GM13977 (cell line): ENCODE results near the gene P4HB.

Experiments
- DNase-seq: peaks from one replicate; pipeline ENCODE4 v3.0.0; 2012; ENCODE audit warnings: low spot score
- CTCF ChIP-seq: IDR thresholded peaks from 2 replicates; pipeline ENCODE4 v1.5.1; 2012; ENCODE audit warnings: mild to moderate bottlenecking, control low read depth; ENCODE audit not compliant: insufficient read depth; ENCODE audit errors: extremely low read depth, missing control alignments
- in situ Hi-C: fragments of 300-500 bp; cut with MboI; formaldehyde crosslinking; loops from one replicate; pipeline ENCODE4 v1.12.0; 2022; ENCODE audit warnings: low sequenced_read_pairs, low pct_unique_long_range_greater_than_20kb, mixed read lengths, inconsistent platforms; ENCODE audit not compliant: unreplicated experiment

The P4HB gene

DNA sequence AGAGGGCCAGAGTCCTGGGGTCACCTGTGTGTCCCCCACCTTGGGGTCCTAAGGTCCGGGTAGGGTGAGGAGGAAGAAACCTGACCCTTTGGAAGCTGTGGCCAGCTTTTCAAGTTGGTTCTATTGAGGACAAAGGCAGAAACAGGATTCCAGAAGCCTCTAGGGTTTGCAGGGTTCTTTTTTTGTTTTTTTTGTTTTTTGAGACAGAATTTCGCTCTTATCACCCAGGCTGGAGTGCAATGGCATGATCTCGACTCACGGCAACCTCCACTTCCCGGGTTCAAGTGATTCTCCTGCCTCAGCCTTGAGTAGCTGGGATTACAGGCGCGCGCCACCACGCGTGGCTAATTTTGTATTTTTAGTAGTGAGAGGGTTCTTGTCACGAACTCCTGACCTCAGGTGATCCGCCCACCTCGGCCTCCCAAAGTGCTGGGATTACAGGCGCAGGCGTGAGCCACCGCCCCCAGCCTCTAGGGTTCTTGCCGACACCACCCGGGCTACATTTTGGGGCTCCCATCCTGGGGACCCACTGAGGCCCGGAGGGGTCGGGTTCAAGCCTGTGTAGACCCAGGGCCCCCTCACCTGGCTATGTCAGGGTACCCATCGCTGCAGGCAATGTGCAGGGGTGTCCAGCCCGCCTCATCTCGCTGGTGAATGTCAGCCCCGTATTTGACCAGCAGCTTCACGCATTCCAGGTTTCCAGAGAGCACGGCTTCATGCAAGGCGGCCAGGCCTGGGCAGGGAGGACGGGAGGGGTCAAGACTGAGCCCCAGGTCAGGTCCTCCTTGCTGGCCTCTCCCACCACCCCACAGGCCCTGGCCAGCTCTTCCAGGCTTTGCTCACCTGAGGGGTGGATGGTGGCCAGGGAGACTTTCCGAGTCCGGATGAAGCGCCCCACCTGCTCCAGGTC is 26.2 kb downstream of the P4HB start:
- no peak for DNase-seq
- no peak for TF ChIP-seq CTCF
- in situ Hi-C loops = no loop called here

DNA sequence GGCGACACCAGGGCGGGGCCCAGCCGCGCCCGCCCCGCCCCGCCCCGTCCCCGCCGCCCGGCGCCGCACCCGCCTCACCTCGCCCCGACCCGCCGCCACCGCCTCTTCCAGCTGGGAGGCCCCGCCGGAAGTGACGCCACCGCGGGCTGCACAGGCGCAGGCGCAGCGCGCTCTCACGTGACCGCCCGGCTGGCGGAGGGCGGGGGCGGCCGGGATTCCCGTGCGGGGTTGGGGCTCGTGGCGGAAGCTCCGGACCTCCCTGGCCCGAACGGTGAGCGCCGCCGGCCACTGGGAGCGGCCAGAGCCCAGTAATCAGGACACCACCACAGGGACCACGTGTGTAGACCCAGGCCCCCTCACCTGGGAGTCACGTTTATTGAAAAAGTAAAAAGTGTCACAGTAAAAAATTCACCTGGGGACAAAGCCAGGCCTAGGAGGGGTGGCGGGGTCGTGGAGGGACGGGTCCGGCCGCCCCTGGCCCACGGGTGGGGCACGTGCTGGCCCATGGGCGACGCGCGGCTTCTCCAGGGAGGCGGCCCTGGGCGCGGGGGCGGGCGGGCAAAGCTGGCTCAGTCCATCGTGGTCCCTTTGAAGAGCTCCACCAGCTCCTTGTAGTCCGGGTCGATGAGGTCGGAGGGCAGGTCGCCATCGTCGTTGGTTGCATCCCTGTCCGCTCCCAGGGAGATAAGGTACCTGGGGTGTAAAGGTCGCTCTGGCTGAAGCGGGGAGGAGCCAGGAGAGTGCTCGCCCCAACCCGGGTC is 27.0 kb downstream of the P4HB start, which contains the start of gene MCRIP1:
TSS of gene MCRIP1 (minus strand) at position 132 of the 761 bp plus-strand sequence. CDS start 8,785 bp downstream, outside the sequence.
- in situ Hi-C loops = no loop called here
- peak; percentile 100 for DNase-seq
- no peak for TF ChIP-seq CTCF

DNA sequence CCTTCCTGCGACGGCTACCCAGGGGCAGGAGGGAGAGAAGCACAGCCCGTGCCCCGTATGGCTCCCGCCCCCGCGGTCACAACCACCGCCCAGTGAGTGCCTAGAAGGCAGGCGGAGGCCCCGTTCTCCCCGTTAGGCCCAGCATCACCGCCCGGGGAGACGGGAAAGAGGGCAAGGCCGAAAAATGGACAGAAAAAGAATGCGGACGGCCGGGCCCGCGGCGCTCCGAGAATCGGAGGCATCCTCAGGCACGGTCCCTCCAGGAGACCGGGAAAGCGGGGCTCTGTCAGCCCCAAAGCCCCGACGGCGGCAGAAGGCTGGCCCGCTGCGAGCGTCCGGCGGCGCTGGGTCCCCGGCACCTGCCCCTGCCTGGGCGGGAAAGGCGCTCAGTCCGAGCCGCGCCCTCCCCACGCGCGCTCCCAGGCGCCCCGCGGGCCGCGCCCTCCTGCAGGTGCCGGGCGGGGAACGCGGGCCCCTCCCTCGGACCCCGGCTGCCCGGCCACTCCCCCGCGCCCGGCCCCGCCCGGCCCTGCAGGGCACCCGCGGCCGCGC is 27.7 kb downstream of the P4HB start:
- in situ Hi-C loops = no loop called here
- peak; percentile 66 for DNase-seq
- TF ChIP-seq CTCF = no peak

- in situ Hi-C loops = no loop called here
- no peak for DNase-seq
- TF ChIP-seq CTCF = no peak
These were observed 28.3 kb downstream of the P4HB start for GRCh38 chr17:81831957-81832607.

- no peak for TF ChIP-seq CTCF
- no peak for DNase-seq
- in situ Hi-C loops = no loop called here
These were observed 28.8 kb downstream of the P4HB start for GRCh38 chr17:81831563-81831956.

DNA sequence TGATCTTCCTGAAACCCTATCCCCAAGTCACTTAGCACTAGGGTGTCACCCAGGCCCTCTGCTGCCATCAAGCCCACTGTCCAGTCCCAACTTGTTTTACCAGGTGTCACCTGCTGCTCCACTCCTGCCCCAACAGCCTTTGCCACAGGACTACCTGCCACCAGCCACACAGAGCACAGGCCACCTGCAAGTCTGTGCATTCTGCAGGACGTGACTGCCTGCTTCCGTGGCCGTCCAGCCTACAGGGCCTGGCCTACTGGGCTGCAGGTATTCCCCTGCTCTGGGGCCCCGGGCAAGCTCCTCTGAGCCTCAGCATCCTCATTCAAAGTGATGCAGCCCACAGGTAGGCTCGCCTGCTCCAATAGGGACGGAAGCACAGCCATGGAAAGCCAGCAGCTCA is 30.5 kb downstream of the P4HB start:
- in situ Hi-C loops = no loop called here
- TF ChIP-seq CTCF = no peak
- DNase-seq = no peak
